Prostate gland (tissue), 2 donors: ENCODE data around the gene GMNN.

Experiments
- POLR2A ChIP-seq: fragments of 450-650 bp; IDR thresholded peaks from one replicate; pipeline ENCODE4 v1.6.1; 2016; ENCODE audit warnings: antibody characterized with exemption, mild to moderate bottlenecking
- POLR2AphosphoS5 ChIP-seq: sonication (generic); formaldehyde crosslinking; IDR thresholded peaks from one replicate; pipeline ENCODE4 v1.6.1; 2017; ENCODE audit warnings: antibody characterized with exemption
- TF ChIP-seq, protein P1 (sequence below), 4 experiments: fragments of 200-600 bp in 2 of 4; fragments of 450-650 bp in 2 of 4; sonication (generic) in 2 of 4; IDR thresholded peaks; 1 replicate in 3 of 4; 2 replicates in 1 of 4; pipeline ENCODE4 v1.5.1; 2016 to 2019; ENCODE audit warnings: antibody characterized with exemption in 4 of 4, mild to moderate bottlenecking in 2 of 4, moderate library complexity in 2 of 4

DNA sequence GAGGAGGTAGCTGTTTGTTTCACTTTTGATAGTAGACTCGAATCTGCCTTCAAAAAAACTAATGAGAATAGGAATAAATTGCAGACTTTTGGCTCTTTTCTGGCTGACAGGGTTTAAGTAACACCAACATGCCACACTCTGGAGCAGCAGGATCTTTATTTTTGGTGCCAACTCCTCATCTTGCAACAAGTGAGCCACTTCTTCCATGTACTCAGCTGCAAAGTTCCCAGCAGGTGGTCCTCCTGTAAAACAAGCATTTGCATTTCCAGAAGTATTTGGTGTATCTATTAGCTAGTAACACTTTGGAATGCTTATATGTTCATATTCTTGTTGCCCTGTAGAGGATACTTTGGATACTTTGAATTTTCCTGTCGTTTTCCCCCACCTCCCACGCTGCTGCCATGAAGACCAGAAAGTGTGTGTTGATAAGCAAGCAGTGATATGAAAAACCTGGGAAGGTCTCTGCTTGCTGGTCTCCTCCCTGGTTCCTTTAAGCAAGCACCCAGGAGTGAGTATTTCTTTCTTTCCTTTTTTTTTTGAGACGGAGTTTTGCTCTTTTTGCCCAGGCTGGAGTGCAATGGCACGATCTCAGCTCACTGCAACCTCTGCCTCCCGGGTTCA, 23.0 kb downstream of the GMNN start:
- TF ChIP-seq, protein P1, sequence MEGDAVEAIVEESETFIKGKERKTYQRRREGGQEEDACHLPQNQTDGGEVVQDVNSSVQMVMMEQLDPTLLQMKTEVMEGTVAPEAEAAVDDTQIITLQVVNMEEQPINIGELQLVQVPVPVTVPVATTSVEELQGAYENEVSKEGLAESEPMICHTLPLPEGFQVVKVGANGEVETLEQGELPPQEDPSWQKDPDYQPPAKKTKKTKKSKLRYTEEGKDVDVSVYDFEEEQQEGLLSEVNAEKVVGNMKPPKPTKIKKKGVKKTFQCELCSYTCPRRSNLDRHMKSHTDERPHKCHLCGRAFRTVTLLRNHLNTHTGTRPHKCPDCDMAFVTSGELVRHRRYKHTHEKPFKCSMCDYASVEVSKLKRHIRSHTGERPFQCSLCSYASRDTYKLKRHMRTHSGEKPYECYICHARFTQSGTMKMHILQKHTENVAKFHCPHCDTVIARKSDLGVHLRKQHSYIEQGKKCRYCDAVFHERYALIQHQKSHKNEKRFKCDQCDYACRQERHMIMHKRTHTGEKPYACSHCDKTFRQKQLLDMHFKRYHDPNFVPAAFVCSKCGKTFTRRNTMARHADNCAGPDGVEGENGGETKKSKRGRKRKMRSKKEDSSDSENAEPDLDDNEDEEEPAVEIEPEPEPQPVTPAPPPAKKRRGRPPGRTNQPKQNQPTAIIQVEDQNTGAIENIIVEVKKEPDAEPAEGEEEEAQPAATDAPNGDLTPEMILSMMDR (IDR thresholded peaks at IDR 0.05) = no peak
- no peak for TF ChIP-seq POLR2A
- TF ChIP-seq POLR2AphosphoS5 = no peak
